Measurements from ENCODE around the gene PLCD1. TPM values are rescaled to one million over a fixed set of nuclear protein-coding genes. Genes with fewer than 3 reads are reported as not detected.
A peak's percentile ranks its signal among the peaks of the same experiment; 100 is the strongest.

The PLCD1 gene
- total RNA-seq, 1 donor: 15.5 TPM

- peak; percentile 82 for DNase-seq (ENCODE audit: low read depth)
These were observed 35.4 kb downstream of the PLCD1 start for GRCh38 chr3:37993820-37994638.

GRCh38 chr3:37993460-37993819 is 36.0 kb downstream of the PLCD1 start:
- TF ChIP-seq CTCF (IDR thresholded peaks at IDR 0.05; ENCODE audit: insufficient read depth, low read depth, low read length): no peak
- no peak for DNase-seq (ENCODE audit: low read depth)
- peak overlapping the region; percentile 72 for H3K4me3 ChIP-seq (ENCODE audit: low read depth, low read length)

More at GRCh38 chr3:37993820-37994638, 35.4 kb downstream of the PLCD1 start:
- TF ChIP-seq CTCF (IDR thresholded peaks at IDR 0.05; ENCODE audit: insufficient read depth, low read depth, low read length): peak; percentile 2
- H3K4me3 ChIP-seq (ENCODE audit: low read depth, low read length): peak overlapping the region; percentile 72

GRCh38 chr3:37993067-37993455 is 36.4 kb downstream of the PLCD1 start:
- H3K4me3 ChIP-seq (ENCODE audit: low read depth, low read length): no peak overlapping the region
- TF ChIP-seq CTCF (IDR thresholded peaks at IDR 0.05; ENCODE audit: insufficient read depth, low read depth, low read length): no peak
- DNase-seq (ENCODE audit: low read depth): no peak

- TF ChIP-seq CTCF (IDR thresholded peaks at IDR 0.05; ENCODE audit: insufficient read depth, low read depth, low read length): no peak
- DNase-seq (ENCODE audit: low read depth): no peak
- no peak overlapping the region for H3K4me3 ChIP-seq (ENCODE audit: low read depth, low read length)
These were observed 37.0 kb downstream of the PLCD1 start for GRCh38 chr3:37992271-37993066.

GRCh38 chr3:37991823-37992222 is 37.6 kb downstream of the PLCD1 start:
- no peak for DNase-seq (ENCODE audit: low read depth)
- no peak for TF ChIP-seq CTCF (IDR thresholded peaks at IDR 0.05; ENCODE audit: insufficient read depth, low read depth, low read length)
- H3K4me3 ChIP-seq (ENCODE audit: low read depth, low read length): no peak overlapping the region

- no peak for TF ChIP-seq CTCF (IDR thresholded peaks at IDR 0.05; ENCODE audit: insufficient read depth, low read depth, low read length)
- DNase-seq (ENCODE audit: low read depth): no peak
- no peak overlapping the region for H3K4me3 ChIP-seq (ENCODE audit: low read depth, low read length)
These were observed 38.3 kb downstream of the PLCD1 start for GRCh38 chr3:37991109-37991508.
